SK-N-SH (cell line): ENCODE data around the gene DOCK3. TPM values are rescaled to one million over a fixed set of nuclear protein-coding genes. Genes with fewer than 3 reads are reported as not detected.
"Not testable (repeated sequence)": the region's sequence is repeated elsewhere in the genome, so short reads cannot be mapped to it uniquely, and the experiment has no call there.

ENCODE experiments used
- CTCF ChIA-PET: fragments of 300-600, 350-600 bp; formaldehyde crosslinking; extraction: SDS; loops from one replicate; lab custom pipeline; 2021; lab: Yijun Ruan, JAX
- POLR2A ChIA-PET: fragments of 350-600 bp; sonication (Branson Sonifier 250); formaldehyde crosslinking; extraction: SDS; loops from one replicate; lab custom pipeline; 2020; ENCODE audit warnings: antibody characterized with exemption, inconsistent platforms; lab: Yijun Ruan, JAX
- DNase-seq: peaks from one replicate; pipeline ENCODE4 v3.0.0; 2012
- H2AFZ ChIP-seq: fragments of 200-600 bp; sonication (generic); 2 replicates; pipeline ENCODE4 v1.8.1; 2016; ENCODE audit warnings: antibody characterized with exemption, mild to moderate bottlenecking, low read depth
- H3F3A ChIP-seq: fragments of 200-600 bp; sonication (generic); replicated peaks from 2 replicates; pipeline ENCODE3; 2016; ENCODE audit warnings: antibody characterized with exemption, mild to moderate bottlenecking; ENCODE audit not compliant: insufficient read depth
- H3K27ac ChIP-seq, 2 experiments: fragments of 200-500 bp in 1 of 2; fragments of 200-600 bp in 1 of 2; sonication (Bioruptor generic) in 1 of 2; sonication (generic), shearing (Covaris generic) in 1 of 2; 2 replicates each; pipeline versions ENCODE4 v1.5.1 to v1.6.1; 2014 to 2016; ENCODE audit warnings: low read depth in 2 of 2, inconsistent platforms in 1 of 2, low read length in 1 of 2, mild to moderate bottlenecking in 1 of 2, mixed read lengths in 1 of 2
- H3K27me3 ChIP-seq: fragments of 200-600 bp; sonication (generic), shearing (Covaris generic); 2 replicates; pipeline ENCODE4 v1.6.1; 2016; ENCODE audit warnings: mixed run types; ENCODE audit not compliant: insufficient read depth
- H3K36me3 ChIP-seq, 2 experiments: fragments of 200-500 bp in 1 of 2; fragments of 200-600 bp in 1 of 2; sonication (Bioruptor generic) in 1 of 2; sonication (generic) in 1 of 2; replicated peaks in 1 of 2; 2 replicates each; pipeline versions ENCODE3 to v1.5.1; 2014 to 2016; ENCODE audit warnings: low read length in 1 of 2, mild to moderate bottlenecking in 1 of 2; ENCODE audit not compliant: insufficient read depth in 2 of 2, control insufficient read depth in 1 of 2
- H3K4me1 ChIP-seq, 2 experiments: fragments of 200-500 bp in 1 of 2; fragments of 200-600 bp in 1 of 2; sonication (Bioruptor generic) in 1 of 2; sonication (generic), shearing (Covaris generic) in 1 of 2; 2 replicates each; pipeline versions ENCODE4 v1.5.1 to v1.6.1; 2014 to 2016; ENCODE audit warnings: low read depth in 1 of 2, low read length in 1 of 2, mixed run types in 1 of 2; ENCODE audit not compliant: insufficient read depth in 2 of 2, control insufficient read depth in 1 of 2
- H3K4me2 ChIP-seq: fragments of 200-600 bp; sonication (generic), shearing (Covaris generic); 2 replicates; pipeline ENCODE4 v1.6.1; 2017; ENCODE audit warnings: mixed run types
- H3K4me3 ChIP-seq, 2 experiments: fragments of 200-500 bp in 1 of 2; fragments of 200-600 bp in 1 of 2; sonication (Bioruptor generic) in 1 of 2; sonication (generic), shearing (Covaris generic) in 1 of 2; 2 replicates each; pipeline versions ENCODE4 v1.5.1 to v1.8.1; 2014 to 2016; ENCODE audit warnings: low read depth in 2 of 2, inconsistent platforms in 1 of 2, low read length in 1 of 2, mild to moderate bottlenecking in 1 of 2, mixed read lengths in 1 of 2, moderate library complexity in 1 of 2
- H3K79me2 ChIP-seq: fragments of 200-600 bp; sonication (generic); 2 replicates; pipeline ENCODE4 v1.8.1; 2017; ENCODE audit warnings: mild to moderate bottlenecking; ENCODE audit not compliant: insufficient read depth
- H3K9ac ChIP-seq: fragments of 200-600 bp; sonication (generic); 2 replicates; pipeline ENCODE4 v1.6.1; 2017; ENCODE audit warnings: mixed run types
- H3K9me2 ChIP-seq: fragments of 200-600 bp; sonication (generic); 2 replicates; pipeline ENCODE4 v1.6.1; 2017; ENCODE audit warnings: mixed run types
- H3K9me3 ChIP-seq: fragments of 200-600 bp; sonication (generic); 2 replicates; pipeline ENCODE4 v1.6.1; 2017; ENCODE audit warnings: mixed run types, mild to moderate bottlenecking, moderate library complexity
- H4K20me1 ChIP-seq: fragments of 200-600 bp; sonication (generic); 2 replicates; pipeline ENCODE4 v1.6.1; 2017; ENCODE audit warnings: mild to moderate bottlenecking, mixed run types; ENCODE audit not compliant: insufficient read depth
- CHD2 ChIP-seq: fragments of 150-350 bp; IDR thresholded peaks from 2 replicates; pipeline ENCODE4 v1.6.1; 2018; ENCODE audit warnings: low read length; ENCODE audit not compliant: partially characterized antibody
- EZH2phosphoT487 ChIP-seq: fragments of 200-600 bp; sonication (generic); IDR thresholded peaks from 2 replicates; pipeline ENCODE4 v1.6.1; 2017; ENCODE audit warnings: low read depth, mixed run types, mild to moderate bottlenecking, antibody characterized with exemption, moderate library complexity, borderline replicate concordance
- FOXM1 ChIP-seq: IDR thresholded peaks from 2 replicates; pipeline ENCODE4 v1.4.0; 2012; ENCODE audit warnings: low read depth, mild to moderate bottlenecking
- GABPA ChIP-seq: IDR thresholded peaks from 2 replicates; pipeline ENCODE4 v1.4.0; 2012; ENCODE audit warnings: low read depth, mild to moderate bottlenecking
- GATA2 ChIP-seq: sonication (generic); formaldehyde crosslinking; IDR thresholded peaks from 2 replicates; pipeline ENCODE4 v1.5.0; 2020; ENCODE audit warnings: mild to moderate bottlenecking, missing genetic modification reagents
- MAX ChIP-seq: IDR thresholded peaks from 2 replicates; pipeline ENCODE4 v1.4.0; 2012; ENCODE audit warnings: low read depth
- MEF2A ChIP-seq: IDR thresholded peaks from 2 replicates; pipeline ENCODE4 v1.4.0; 2012; ENCODE audit warnings: low read depth, borderline replicate concordance
- RXRA ChIP-seq: IDR thresholded peaks from 2 replicates; pipeline ENCODE4 v1.4.0; 2012; ENCODE audit warnings: low read depth, mild to moderate bottlenecking, borderline replicate concordance
- SMC3 ChIP-seq: IDR thresholded peaks from 2 replicates; pipeline ENCODE4 v1.6.1; 2012; ENCODE audit warnings: low read depth, low read length, improper control_type of control experiment
- TAF1 ChIP-seq: IDR thresholded peaks from 2 replicates; pipeline ENCODE4 v1.6.1; 2012; ENCODE audit warnings: low read depth, mild to moderate bottlenecking, low read length, moderate library complexity, borderline replicate concordance
- TEAD4 ChIP-seq: IDR thresholded peaks from 2 replicates; pipeline ENCODE4 v1.4.0; 2012; ENCODE audit warnings: mild to moderate bottlenecking, borderline replicate concordance; ENCODE audit not compliant: insufficient read depth
- WGBS: methylation state at CpG from one replicate; pipeline ENCODE4 v1.1.6; 2017; ENCODE audit warnings: low lambda C conversion rate; 5-methylcytosine and 5-hydroxymethylcytosine counted together
- polyA plus RNA-seq, 3 experiments: library from polyadenylated mRNA; depleted of rRNA; stranded (reverse); fragments of >200 nt; gene quantifications; 2 replicates each; pipeline ENCODE4 v1.2.3, GENCODE V29; 2012
- TF ChIP-seq, protein P1 (sequence below): fragments of 150-350 bp; IDR thresholded peaks from 2 replicates; pipeline ENCODE4 v1.6.1; 2016; ENCODE audit warnings: mild to moderate bottlenecking, low read depth, low read length
- TF ChIP-seq, protein P2 (sequence below): IDR thresholded peaks from 2 replicates; pipeline ENCODE4 v1.4.0; 2012; ENCODE audit warnings: low read depth, borderline replicate concordance

DOCK3 gene
- polyA plus RNA-seq, 1 of the 3 experiments (the other 2 are of a cell fraction): 0.05 TPM

DNA sequence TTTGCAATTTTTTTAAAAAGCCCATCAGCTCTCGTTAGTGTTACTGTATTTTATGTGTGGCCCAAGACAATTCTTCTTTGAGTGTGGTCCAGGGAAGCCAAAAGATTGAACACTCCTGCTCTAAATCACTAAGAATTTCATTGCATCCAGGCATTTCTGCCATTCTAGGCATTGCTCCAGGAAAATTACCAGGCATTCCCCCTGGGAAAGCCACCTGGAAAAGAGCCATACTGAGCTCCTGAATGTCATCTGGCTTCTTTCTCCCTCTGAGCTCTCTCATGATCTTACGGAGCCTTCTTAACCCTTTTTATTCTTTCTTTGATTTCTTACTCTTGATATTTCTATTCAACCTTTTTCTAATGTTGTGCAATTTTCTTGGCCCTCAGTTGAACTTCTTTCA is 202.2 kb downstream of the DOCK3 start:
- no peaks in the 10 kb centered on the region for H3K9me2 ChIP-seq
- POLR2A ChIA-PET: no interaction called here
- CTCF ChIA-PET: interaction anchor here (0.9 kb wide), 1 partner anchor 201 kb away, joined by 3 read pairs; no protein-coding TSS in a partner anchor
- H4K20me1 ChIP-seq: no peaks in the 10 kb centered on the region
- TF ChIP-seq, protein P1, sequence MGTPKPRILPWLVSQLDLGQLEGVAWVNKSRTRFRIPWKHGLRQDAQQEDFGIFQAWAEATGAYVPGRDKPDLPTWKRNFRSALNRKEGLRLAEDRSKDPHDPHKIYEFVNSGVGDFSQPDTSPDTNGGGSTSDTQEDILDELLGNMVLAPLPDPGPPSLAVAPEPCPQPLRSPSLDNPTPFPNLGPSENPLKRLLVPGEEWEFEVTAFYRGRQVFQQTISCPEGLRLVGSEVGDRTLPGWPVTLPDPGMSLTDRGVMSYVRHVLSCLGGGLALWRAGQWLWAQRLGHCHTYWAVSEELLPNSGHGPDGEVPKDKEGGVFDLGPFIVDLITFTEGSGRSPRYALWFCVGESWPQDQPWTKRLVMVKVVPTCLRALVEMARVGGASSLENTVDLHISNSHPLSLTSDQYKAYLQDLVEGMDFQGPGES: no peak
- TF ChIP-seq GABPA (no peak), GATA2 (CRISPR knock-in tag) (no peak), CHD2 (no peak), SMC3 (no peak), EZH2phosphoT487 (no peak), TEAD4 (no peak), MAX (no peak), TAF1 (no peak), FOXM1 (no peak), RXRA (no peak), MEF2A (no peak)
- TF ChIP-seq, protein P2, sequence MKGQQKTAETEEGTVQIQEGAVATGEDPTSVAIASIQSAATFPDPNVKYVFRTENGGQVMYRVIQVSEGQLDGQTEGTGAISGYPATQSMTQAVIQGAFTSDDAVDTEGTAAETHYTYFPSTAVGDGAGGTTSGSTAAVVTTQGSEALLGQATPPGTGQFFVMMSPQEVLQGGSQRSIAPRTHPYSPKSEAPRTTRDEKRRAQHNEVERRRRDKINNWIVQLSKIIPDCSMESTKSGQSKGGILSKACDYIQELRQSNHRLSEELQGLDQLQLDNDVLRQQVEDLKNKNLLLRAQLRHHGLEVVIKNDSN: no peak
- H3K4me2 ChIP-seq: no peak overlapping the region
- no peaks in the 10 kb centered on the region for H3K36me3 ChIP-seq
- no peaks in the 10 kb centered on the region for H3F3A ChIP-seq
- no peak overlapping the region for H2AFZ ChIP-seq
- no peaks in the 10 kb centered on the region for H3K4me1 ChIP-seq
- no peaks in the 10 kb centered on the region for H3K27me3 ChIP-seq
- no peaks in the 10 kb centered on the region for H3K79me2 ChIP-seq
- no peaks in the 10 kb centered on the region for H3K9me3 ChIP-seq
- no peak overlapping the region for H3K9ac ChIP-seq
- no peak overlapping the region for H3K27ac ChIP-seq
- no peak overlapping the region for H3K4me3 ChIP-seq
- WGBS: 4% methylated on average over 2 of the region's 2 CpGs
- DNase-seq: no peak

DNA sequence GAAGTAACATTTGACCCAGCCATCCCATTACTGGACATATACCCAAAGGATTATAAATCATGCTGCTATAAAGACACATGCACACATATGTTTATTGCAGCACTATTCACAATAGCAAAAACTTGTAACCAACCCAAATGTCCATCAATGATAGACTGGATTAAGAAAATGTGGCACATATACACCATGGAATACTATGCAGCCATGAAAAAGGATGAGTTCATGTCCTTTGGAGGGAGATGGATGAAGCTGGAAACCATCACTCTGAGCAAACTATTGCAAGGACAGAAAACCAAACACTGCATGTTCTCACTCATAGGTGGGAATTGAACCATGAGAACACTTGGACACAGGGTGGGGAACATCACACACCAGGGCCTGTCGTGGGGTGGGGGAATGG is 208.0 kb downstream of the DOCK3 start:
- H3K4me2 ChIP-seq, H4K20me1 ChIP-seq, DNase-seq, H3F3A ChIP-seq, H3K79me2 ChIP-seq, H3K27ac ChIP-seq, POLR2A ChIA-PET, H3K9me3 ChIP-seq, H3K27me3 ChIP-seq, H3K4me1 ChIP-seq, H3K36me3 ChIP-seq, H3K9me2 ChIP-seq, H3K9ac ChIP-seq, CTCF ChIA-PET, H2AFZ ChIP-seq, H3K4me3 ChIP-seq: not testable (repeated sequence)
- WGBS: 0% methylated on average over 1 of the region's 1 CpG
